NCI-H1417 treated with DMSO at 0.1 percent for 48 hours (cell line): ENCODE results near the gene SEC62.

Experiments used
- DNase-seq: peaks from one replicate; lab custom pipeline; 2025; lab: John Stamatoyannopoulos, UW

The SEC62 gene

GRCh38 chr3:169966951-169967915, 626 bp downstream of the SEC62 start:
- peak; percentile 59 for DNase-seq

GRCh38 chr3:169968224-169968885, 1.7 kb downstream of the SEC62 start:
- no peak for DNase-seq

DNA sequence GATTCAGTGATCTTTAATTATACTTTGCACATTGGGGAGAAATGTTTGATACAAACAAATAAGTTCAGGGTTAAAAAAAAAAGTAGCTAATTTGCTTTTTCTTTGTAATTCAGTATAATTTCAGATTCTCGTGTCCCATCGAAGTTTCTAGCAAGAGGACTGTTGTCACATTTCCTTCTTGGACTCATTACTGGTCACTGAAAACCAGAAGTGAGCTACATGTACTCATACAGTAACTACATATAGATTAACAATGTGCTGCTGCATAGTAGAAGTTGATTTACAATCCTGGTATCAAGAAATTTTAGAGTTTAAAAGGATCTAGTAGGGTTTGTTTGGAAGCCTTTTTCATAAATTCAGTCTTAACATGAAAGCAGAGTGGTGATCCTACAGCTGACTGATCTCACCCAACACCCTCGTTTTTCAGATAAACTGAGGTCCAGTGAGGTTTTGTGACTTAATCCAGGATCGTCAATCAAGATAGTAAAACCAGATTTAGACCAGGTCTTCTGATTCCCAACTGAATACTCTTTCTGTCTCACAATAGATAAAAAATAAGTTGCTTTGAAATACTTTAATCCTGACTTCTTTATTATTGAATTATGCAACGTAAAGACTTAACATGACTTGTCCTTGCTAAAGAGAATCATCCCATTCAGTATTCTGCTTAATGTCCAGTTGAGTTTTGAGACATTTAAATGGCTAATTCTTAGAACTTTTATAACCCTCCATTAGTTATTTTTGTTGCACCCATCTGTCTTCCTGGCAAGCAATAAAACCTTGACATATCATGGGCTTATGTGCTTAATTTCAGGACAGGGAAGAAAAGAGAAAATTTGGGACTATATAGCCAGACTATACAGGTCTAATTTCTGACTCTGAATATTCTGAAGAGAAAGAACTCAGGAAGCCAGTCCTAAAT, 2.8 kb downstream of the SEC62 start:
- DNase-seq = no peak

GRCh38 chr3:169970847-169971246, 4.2 kb downstream of the SEC62 start:
- DNase-seq = no peak

DNA sequence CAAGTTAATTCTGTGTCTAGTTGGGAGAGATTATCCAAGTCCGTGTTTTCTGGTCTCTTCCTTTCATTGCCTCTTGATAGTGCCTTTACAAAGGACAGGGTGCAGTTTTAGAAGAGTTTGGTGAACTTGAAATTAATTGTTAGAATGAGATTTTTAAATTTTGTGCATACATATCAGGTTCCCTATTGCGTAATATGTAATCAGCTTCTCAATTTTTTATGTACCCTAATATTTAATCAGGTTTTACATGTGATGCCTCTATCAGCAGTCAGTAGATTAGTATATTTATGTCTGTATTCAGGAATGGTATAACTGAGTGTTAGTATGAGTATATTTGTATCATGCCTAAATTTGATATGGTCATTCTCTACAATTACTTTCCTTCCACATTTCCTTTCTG, 4.9 kb downstream of the SEC62 start:
- DNase-seq = no peak

DNA sequence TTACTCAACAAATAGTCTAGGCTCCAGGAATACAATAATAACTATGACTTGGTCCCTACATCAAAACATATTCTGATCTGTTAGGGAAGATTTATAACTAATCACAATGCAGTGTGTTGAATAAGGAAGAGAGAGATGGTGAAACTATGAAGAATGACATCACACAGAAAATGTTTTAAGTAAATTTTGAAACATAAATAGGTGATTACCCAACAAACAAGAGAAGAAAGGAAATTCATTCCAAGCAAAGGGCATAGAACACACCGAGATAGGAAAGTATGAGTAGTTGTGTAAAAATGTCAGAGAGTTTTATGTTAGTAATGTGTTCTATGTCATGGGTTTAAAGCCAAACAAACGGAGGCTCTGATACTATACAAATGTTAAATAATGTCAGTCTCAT, 13.4 kb downstream of the SEC62 start:
- DNase-seq = no peak

GRCh38 chr3:169984292-169984691, 17.7 kb downstream of the SEC62 start:
- DNase-seq = no peak

DNA sequence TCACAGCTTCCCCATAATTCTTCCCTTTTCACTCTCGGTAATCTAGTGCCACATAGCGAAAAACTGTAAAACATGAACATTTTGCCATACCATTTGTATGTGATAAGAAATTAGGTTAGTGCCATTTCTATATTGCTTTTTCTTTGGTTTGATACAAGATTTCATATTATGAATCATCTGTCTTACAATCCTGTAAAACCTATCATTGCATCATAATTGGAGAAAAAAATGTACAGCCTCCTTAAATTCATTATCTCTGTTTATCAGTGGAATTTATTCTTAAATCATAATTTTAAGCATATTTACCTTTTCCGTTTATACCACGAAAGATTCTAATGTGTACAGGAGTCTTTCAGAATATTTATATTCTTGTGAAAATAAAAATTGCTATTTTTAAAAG, 23.8 kb downstream of the SEC62 start:
- no peak for DNase-seq

- DNase-seq = no peak
Observed at GRCh38 chr3:169992156-169992555, 25.5 kb downstream of the SEC62 start.

- no peak for DNase-seq
Observed at GRCh38 chr3:169992781-169993180, 26.2 kb downstream of the SEC62 start.

- DNase-seq = no peak
Observed at GRCh38 chr3:169993761-169994160, 27.2 kb downstream of the SEC62 start.

DNA sequence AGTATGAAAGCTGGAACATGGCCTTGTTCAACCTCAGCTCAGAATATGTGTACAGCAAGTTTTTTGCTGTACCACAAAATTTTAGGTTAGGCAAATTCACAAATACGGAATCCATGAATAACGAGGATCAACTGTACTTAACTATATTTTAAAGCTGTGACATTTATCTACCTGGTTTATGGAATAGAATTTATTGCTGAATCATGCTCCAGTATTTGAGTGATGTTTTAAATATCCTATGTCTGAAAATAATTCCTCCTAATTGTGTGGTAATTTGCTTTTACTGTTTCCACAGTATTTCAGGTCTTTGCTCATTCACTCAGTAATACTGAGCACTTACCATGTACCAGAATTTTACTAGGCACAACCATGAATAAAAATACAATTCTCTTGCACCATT, 29.5 kb downstream of the SEC62 start:
- DNase-seq = no peak

- DNase-seq = no peak
Observed at GRCh38 chr3:169998668-169999131, 32.1 kb downstream of the SEC62 start.

GRCh38 chr3:169999433-169999832, 32.8 kb downstream of the SEC62 start:
- DNase-seq = no peak

DNA sequence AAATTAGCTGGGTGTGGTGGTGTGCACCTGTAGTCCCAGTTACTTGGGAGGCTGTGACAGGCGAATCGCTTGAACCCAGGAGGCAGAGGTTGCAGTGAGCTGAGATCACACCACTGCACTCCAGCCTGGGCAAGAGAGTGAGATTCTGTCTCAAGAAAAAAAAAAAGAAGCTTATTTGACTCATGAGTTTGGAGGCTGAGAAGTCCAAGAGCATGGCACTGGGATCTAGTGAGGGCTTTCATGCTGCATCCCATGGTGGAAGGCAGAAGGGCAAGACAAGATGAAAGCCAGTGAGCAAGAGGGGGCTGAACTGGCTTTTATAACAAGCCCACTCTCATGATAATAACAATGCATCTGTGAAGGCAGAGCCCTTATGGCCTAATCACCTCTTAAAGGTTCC, 33.4 kb downstream of the SEC62 start:
- DNase-seq = no peak

GRCh38 chr3:170002231-170002630, 35.6 kb downstream of the SEC62 start:
- DNase-seq = no peak

GRCh38 chr3:170002879-170003278, 36.3 kb downstream of the SEC62 start:
- DNase-seq = no peak

DNA sequence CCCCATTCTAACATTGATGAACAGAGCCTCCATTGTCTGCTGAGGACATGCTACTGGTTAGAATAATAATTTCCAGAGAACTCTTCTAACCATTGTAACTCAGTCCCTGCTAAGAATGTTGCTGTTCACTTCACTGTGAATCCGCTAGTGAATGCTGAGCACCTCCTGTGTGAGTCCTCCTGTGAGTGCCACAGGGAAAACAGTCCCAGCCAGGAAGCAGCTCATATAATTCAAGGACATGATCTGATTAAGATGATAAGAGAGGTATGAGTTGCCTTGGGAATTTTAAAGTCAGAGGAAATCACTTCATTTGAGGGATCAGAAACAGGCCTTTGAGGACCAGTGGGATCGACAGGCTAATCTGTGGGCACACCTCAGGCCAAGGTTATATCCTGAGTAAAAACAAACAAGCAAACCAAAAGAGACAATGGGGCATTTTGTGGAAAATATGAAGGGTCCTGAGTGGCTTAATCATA, 37.3 kb downstream of the SEC62 start:
- no peak for DNase-seq

GRCh38 chr3:170007031-170007663, 40.5 kb downstream of the SEC62 start:
- no peak for DNase-seq

- no peak for DNase-seq
Observed at GRCh38 chr3:170010498-170010897, 43.9 kb downstream of the SEC62 start.

GRCh38 chr3:170012683-170013400, 46.2 kb downstream of the SEC62 start:
- peak; percentile 52 for DNase-seq
